ENCODE results near the gene HDDC3.

HDDC3 gene, protein sequence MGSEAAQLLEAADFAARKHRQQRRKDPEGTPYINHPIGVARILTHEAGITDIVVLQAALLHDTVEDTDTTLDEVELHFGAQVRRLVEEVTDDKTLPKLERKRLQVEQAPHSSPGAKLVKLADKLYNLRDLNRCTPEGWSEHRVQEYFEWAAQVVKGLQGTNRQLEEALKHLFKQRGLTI

DNA sequence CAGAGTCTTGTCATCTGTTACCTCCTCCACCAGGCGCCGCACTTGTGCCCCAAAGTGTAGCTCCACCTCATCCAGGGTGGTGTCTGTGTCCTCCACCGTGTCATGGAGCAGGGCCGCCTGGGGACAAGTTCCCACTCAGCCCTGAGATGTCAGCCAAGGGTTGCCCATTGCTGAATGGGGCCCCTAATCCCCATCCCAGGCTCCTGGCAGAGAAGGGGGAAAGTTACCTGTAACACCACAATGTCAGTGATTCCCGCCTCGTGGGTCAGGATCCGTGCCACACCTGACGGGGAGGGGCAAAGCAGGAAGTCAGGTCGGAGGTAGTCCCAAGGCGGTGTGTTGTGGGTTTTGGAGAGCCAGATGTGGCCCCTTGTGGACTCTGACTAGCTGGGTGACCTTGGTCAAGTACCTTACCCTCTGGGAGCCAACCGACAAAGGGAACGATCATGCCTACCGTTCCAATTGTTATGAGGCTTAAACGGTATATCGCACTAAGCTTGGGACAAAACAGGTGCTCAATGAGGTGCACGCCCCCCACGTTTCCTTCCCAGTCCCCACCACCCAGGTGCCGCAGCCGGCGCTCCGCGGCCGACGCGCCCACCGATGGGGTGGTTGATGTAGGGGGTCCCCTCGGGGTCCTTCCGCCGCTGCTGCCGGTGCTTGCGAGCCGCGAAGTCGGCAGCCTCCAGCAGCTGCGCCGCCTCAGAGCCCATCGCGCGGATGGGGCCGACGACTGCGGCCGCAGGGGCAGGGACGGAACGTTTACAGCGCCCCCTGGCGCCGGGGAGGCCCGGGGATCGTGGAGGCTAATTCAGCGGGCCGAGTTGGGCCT, at the start of gene HDDC3:
TSS of gene HDDC3 (minus strand) at position 722 of the 832 bp plus-strand sequence. CDS start at position 713, 9 bp downstream.
- DNase-seq (ENCODE audit: low read depth) = peak; percentile 88

DNA sequence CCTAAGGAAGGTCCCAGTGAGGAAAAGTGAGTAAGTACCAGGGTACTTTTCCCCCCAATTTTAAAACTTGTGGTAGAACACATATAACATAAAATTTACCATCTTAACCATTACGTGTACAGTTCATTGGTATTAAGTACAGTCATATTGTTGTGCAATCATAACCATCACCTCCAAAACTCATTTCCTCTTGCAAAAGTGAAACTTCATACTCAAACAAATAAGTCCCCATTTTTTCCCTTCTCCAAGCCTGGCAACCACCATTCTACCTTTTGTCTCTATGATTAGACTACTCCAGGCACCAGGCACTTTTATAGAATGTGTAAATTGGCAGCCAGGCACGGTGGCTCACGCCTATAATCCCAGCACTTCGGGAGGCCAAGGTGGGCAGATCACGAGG, 49.8 kb upstream of the HDDC3 start:
- DNase-seq (ENCODE audit: low read depth) = no peak

DNA sequence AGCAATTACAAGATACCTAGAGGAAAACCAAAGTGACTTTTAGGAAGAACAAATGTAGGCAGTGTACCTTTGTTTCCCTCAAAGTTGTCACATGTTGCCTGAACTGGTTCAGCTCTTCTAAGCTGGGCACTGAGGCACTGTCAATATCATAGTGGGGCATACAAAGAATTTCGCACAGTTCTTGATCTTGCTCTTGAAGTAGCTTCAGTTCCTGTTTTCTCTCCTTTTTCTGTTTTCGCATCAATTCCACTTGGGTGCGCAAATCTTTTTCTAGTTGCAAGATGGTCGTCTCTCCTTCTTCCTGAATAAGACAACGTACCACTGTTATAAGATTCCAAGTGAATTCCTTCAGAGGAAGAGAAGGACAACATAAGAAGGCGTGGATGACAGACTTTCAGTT, 49.3 kb upstream of the HDDC3 start:
- no peak for DNase-seq (ENCODE audit: low read depth)

DNA sequence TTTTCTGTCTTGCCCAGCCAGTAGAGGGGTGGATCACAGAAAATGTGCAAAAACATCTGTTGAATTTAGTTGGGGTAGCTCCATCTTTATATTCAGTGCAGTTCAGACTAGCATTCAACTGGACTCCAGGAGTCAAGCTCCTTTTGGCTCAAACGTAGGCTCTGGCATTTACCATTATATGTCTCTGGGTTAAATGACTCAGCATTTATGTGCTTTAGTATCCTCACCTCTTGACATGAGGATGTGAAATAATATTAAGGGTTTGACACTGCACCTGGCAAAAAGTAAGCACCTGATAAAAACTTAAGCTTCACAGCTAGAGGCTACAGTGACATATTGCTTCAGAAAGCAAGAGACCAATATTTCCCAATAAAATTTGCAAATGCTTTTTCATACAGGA, 47.2 kb upstream of the HDDC3 start:
- DNase-seq (ENCODE audit: low read depth) = no peak

DNA sequence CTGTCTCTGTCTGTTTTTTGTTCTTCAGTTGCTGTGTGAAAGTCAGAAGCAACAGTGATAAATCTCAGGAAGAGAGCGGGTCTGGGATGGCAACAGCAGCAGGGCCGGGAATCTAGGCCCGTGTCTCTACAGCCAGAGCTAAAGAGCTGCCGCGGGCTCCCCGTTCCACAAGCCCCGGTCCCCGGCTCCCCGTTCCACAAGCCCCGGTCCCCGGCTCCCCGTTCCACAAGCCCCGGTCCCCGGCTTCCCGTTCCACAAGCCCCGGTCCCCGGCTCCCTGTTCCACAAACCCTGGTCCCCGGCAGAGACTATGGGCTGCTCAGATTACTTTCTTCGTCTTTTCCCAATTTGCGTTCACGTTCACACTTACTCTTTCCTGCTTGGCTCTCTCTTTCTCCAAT, 41.9 kb upstream of the HDDC3 start:
- DNase-seq (ENCODE audit: low read depth) = no peak

DNA sequence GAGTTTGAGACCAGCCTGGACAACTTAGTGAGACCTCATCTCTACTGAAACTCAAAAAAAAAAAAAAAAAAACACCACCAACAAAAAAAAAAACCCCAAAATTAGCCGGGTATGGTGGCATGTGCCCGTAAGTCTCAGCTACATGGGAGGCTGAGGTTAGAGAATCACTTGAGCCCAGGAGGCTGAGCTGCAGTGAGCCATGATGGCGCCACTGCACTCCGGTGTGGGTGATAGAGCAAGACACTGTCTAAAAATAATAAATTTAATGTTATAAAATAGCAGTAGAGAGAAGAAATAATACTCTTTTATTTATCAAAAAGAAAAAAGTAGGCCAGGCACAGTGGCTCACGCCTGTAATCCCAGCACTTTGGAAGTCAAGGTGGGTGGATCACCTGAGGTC, 39.8 kb upstream of the HDDC3 start:
- DNase-seq (ENCODE audit: low read depth) = no peak

DNA sequence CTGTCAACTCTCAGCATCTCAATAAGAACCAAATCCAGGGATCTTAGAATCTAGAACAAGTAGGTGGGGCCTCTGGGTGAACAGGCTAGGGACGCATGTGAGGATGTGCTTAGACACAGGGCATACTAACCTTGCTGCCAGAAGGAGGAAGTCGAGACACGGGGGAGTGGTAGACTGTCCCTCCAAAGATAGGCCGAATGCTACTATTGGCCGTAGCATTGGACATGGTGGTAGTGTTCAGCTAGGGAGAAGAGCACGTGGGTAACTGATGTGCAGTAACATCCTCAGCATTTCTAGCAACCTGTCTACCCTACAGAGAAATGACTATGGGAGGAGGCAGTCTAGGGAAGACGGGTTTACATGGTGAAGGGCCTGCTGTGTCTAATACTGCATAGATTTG, 37.9 kb upstream of the HDDC3 start:
- DNase-seq (ENCODE audit: low read depth) = no peak

DNA sequence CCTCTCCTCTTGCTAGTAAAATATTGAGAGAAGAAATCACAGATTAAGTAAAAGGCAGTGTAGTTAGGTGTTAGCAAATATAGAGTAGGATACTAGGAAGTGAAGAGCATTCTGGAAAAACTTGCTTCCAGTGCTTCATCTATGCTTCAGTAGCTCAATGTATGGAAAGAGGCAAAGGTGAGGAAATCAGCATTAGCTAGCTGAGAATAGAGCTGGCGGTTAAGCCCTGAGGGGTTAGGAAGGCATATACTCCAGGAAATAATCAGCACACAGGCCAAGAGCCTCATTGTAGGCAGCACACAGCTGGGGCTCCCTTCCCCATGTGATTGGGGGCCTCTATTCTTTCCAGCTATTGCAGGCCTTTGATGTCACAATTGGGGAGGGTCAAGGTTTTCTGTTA, 36.1 kb upstream of the HDDC3 start:
- no peak for DNase-seq (ENCODE audit: low read depth)

DNA sequence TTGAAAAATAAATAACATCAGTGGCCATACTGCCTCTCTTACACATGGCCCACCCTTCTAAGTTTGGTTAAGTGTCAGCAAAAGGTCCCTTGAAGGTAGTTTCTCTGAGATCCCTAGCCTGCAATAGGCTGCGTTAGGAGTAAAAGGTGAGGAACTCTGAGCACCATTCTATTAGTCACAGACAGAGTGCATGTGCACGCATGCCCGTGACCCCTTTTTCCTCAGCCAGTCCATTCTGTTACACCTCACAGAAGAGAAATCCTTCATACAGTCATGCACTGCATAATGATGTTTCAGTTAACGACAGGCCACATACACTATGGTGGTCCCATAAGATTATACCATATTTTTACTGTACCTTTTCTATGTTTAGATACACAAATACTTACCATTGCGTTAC, 34.9 kb upstream of the HDDC3 start:
- no peak for DNase-seq (ENCODE audit: low read depth)

DNA sequence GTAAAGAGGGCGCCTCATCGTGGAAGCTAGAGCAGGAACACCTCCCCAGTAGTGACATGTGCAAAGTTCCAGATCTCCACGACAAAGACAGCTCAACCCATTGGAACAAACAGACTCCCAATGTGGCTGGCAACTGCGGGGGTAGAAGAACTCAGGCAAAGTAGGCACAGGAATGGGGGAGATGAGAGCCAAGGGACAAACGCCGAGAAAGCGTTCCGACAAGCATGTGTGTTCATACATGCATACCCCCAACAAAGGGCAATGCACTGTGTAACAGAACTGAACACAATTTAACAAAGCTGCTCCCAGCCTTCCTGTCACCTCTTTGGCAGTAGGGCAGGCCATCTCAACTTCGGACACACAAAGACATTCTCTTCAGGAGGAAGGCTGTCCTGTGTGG, 33.9 kb upstream of the HDDC3 start:
- DNase-seq (ENCODE audit: low read depth) = no peak

DNA sequence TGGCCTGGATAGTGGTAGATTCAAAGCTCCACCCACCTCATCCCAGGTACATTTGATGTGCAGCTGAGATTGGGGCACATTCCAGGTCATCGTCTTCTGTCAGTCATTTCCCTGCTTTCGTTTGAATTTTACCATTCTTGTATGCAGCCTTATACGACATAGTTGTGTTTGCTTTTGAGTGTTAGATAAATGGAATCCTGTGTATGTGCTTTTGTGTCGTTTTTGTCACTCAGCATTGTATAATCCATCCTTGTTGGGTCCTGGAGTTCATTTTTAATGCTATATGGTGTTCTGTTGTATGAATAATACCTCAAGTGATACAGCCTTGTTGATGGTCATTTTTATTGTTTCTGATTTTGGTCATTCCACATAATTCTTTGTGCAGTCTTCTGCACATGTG, 29.7 kb upstream of the HDDC3 start:
- DNase-seq (ENCODE audit: low read depth) = no peak

DNA sequence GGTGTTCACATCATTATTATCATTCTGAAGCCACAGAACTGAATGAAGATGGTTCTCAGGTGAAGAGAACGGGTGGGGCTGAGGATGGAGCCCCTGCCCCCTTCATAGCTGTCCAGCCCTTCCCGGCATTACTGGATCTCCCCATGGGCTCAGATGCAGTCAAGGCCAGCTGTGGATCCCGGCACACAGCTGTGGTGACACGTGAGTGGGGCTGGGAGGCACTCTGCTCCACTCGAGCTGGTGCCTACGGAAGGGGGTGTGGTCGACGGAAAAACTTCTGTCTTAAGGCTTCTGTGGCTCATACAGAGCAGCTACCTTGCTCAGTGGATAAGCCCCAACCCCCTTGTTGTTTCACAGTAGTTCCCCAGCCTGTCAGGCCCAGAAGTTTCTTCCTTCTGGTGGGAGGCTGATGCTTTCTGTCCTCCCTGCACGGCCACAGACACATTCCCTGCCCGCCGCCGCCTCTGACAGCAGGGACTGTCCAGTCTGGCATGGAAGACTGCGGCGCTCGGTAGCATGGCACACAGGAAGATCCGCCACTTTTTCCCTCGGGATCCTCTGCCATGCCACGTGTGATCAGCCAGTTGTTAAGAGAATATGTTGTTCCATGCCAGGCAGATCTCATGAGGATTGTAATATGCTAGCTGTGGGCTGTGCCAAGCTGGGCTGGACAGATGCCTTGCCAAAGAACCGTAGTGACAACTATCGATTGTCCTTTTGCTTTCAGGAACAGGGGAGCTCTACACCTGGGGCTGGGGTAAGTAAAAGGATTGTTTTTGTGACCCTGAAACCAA, 28.1 kb upstream of the HDDC3 start:
- no peak for DNase-seq (ENCODE audit: low read depth)

DNA sequence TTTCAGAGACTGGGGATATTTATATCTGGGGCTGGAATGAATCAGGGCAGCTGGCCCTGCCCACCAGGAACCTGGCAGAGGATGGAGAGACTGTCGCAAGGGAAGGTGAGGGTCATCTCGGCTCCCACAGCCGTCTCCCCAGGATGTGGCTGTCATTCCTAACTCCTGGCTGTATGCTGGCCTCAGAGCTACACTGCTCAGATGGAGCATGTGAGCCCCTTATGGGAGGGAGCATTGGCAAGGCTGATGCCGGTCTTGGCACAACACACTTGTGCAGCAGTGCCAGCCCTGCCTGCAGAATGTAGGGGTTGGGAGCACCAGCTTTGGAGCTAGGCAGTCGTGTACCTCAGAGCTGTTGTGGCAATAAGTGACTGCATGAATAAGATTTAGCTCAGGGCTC, 27.5 kb upstream of the HDDC3 start:
- DNase-seq (ENCODE audit: low read depth) = no peak

DNA sequence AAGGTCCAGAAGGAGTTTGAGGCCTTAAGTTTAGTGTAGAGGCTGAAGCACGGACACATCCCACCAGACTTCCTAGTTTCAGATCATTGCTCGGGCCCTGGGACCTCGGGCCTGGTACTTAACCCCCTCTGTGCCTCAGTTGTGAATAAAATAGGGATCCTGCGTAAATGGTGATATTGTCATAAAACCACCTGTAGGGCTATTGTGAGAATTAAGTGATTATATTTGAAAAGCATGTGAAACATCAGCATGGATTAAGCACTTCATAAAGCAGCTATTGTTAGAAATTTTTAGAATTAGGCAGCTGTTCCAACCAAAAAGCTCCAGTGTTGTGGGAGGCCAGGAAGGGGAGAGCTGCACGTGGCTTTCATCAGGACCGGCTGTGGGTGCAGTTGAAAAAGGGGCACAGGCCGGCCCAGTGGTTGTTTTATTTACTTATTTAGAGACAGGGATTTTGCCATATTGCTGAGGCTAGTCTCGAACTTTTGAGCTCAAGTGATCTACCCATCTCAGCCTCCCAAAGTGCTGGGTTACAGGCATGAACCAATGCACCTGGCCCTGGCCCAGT, 26.8 kb upstream of the HDDC3 start:
- DNase-seq (ENCODE audit: low read depth) = no peak

DNA sequence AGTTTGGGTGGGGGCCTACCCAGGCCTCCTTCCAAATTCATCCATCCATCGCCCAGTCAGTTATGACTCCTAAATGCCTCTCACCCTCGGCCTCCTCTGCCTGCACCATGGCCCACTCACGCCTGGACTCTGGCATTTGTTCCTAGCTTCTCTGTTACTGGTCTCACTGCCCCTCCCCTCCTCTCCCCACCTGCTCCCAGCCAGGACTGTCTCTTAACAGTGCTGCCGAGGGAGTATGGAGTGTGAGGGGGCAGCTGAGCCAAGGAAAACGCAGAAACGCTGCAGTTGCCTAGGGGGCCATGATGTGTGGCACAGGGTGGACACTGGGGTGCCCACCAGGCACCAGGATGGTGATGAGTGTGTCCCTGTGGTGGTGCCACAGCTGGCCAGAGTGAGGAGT, 25.4 kb upstream of the HDDC3 start:
- DNase-seq (ENCODE audit: low read depth) = no peak

DNA sequence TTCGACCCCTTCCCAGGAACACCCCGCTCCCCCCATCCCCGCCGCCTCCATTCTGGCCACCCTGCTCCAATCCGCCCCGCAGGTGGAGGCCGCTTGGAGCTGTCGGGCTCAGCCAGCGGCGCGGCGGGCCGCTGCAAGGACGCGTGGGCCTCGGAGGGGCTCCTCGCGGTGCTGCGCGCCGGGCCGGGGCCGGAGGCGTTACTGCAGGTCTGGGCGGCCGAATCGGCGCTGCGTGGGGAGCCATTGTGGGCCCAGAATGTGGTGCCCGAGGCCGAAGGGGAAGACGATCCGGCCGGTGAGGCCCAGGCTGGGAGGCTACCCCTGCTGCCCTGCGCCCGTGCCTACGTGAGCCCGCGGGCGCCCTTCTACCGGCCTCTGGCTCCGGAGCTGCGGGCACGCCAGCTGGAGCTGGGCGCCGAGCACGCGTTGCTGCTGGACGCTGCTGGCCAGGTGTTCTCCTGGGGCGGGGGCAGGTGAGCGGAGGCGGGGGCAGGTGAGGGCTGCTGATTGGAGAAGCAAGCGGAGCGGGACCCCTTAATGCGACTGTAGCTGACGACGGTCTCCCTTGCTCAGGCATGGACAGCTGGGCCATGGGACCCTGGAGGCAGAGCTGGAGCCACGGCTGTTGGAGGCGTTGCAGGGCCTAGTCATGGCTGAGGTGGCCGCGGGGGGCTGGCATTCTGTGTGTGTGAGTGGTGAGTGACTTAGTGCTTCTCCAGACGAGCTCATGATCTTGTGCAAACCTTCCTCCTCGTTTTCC, 24.9 kb upstream of the HDDC3 start:
- DNase-seq (ENCODE audit: low read depth) = no peak

DNA sequence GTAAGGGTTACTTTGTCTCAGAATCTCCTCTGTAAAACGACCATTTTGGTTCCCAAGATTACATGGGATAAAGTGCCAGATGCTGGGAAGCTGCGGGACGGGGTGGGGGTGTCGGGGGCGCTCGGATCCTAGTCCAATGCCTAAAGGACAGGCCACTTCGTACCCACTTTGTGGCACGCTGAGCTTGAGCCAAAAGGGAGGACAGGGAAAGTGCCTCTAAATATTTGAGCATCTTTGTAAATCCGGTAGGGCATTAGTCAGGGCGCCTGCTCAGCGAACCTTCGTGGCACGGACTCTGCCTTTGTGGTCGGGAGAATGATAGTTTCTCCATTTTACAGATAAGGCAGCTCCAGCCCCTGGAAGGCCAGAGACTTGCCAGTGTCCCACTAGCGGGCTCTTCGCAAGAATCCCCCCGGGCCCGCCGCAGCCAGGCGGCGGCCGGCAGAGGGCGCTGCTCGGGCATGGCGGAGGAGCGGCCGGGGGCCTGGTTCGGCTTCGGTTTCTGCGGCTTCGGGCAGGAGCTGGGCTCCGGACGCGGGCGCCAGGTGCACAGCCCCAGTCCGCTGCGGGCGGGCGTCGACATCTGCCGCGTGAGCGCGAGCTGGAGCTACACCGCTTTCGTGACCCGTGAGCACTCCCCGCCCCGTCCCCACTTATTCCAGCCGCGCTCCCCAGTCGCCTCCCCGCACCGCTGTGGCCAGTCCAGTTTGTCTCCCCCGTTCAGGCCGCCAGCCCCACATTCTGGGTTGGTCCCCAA, 24.1 kb upstream of the HDDC3 start:
- peak; percentile 55 for DNase-seq (ENCODE audit: low read depth)

DNA sequence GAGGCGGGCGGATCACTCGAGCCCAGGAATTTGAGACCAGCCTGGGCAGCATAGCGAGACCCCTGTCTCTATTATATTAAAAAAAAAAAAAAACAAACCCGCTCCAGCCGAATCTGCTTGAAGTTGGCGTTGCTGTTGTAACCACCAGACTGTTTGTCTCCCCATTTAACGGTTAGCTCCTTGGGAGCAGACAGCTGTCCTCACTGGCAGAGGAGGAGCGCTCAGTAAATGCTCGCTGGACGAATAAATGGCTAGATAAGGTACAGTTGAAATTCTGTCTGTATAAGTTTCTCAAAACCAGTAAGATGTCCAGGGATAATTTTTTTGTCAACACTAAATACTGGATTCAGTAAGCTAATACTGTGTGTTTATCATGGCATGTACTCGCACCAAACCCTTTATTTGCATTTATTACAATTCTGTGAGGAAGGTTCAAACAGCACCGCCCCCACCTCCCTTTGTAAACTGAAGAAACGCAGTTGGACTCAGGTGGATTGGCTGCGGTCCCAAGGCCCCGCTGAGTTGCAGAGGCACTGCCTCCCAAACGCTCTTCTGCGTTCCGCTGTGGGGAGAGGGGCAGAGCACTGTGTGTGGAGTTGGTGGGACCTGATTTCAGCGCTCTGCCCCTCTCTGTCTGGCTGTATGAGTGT, 23.4 kb upstream of the HDDC3 start:
- DNase-seq (ENCODE audit: low read depth) = no peak

DNA sequence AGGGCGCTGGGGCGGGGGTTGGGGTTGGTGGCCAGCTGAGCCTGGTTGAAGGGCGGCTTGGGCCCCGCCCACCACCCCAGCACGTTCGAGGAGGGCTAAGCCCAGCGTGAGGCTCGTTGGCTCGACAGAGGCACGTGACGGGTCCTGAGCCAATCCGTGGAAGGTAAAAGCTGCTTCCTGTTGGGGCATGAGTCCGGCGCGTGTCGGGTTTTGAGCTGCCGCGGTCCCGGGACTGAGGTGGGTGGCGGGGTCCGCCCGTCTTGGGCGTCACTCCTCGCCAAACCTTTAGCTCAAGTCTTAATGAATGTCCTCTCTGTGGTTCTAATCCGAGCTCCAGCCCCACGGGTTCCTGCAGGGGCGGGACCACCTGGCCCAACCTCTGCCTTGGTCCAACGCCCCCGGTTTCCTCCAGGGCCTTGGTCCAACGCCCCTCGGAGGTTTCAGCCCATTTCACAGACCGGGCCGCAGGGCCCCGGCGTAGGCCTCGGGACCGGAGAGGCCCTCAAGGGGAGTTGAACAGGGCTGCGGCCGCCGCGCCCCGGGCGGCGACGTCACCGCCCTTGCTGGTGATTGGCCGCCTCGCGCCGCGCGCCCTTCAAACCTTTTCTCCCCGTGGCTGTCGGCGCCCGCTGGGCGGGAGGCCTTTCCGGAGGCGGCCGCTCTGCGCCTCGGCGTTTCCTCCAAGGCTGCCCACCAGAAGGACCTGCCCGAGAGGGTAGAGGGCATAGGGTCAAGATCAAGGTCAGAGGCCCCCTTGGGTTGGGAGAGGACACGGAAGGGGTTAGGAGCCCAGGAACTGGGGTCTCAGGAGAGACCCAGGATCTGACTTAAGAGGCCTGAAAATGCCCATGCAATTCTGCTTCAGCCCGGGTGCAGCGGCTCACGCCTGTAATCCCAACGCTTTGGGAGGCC, 22.6 kb upstream of the HDDC3 start, which contains the start of gene RCCD1:
TSS of gene RCCD1 (plus strand) at position 173 of the 912 bp plus-strand sequence. CDS start 1,851 bp downstream, outside the sequence.
- peak; percentile 80 for DNase-seq (ENCODE audit: low read depth)
